DMS114 treated with DMSO at 0.1 percent for 48 hours (cell line): ENCODE data around the gene PIGU.

Source experiments
- DNase-seq: peaks from one replicate; lab custom pipeline; 2025; ENCODE audit not compliant: unreplicated experiment; lab: John Stamatoyannopoulos, UW

The PIGU gene

GRCh38 chr20:34579979-34580940 is 96.6 kb downstream of the PIGU start:
- DNase-seq = no peak

- DNase-seq = no peak
Observed at GRCh38 chr20:34579191-34579978, 97.5 kb downstream of the PIGU start.

GRCh38 chr20:34578521-34578920 is 98.4 kb downstream of the PIGU start:
- DNase-seq = no peak

GRCh38 chr20:34578025-34578424 is 98.9 kb downstream of the PIGU start:
- DNase-seq = no peak

- DNase-seq = no peak
Observed at GRCh38 chr20:34577061-34577460, 99.8 kb downstream of the PIGU start.

GRCh38 chr20:34575756-34576155 is 101.1 kb downstream of the PIGU start:
- no peak for DNase-seq

GRCh38 chr20:34575271-34575670 is 101.6 kb downstream of the PIGU start:
- DNase-seq = no peak

GRCh38 chr20:34574861-34575260 is 102.0 kb downstream of the PIGU start:
- no peak for DNase-seq

GRCh38 chr20:34574426-34574825 is 102.5 kb downstream of the PIGU start:
- DNase-seq = no peak

GRCh38 chr20:34573541-34574300 is 103.2 kb downstream of the PIGU start:
- DNase-seq = no peak

GRCh38 chr20:34571753-34572152 is 105.1 kb downstream of the PIGU start:
- DNase-seq = no peak

GRCh38 chr20:34570859-34571306 is 106.0 kb downstream of the PIGU start:
- DNase-seq = no peak

- DNase-seq = no peak
Observed at GRCh38 chr20:34569598-34569997, 107.3 kb downstream of the PIGU start.

GRCh38 chr20:34567892-34568865 is 108.7 kb downstream of the PIGU start:
- DNase-seq = no peak

- no peak for DNase-seq
Observed at GRCh38 chr20:34566978-34567891, 109.7 kb downstream of the PIGU start.

GRCh38 chr20:34564833-34565232 is 112.1 kb downstream of the PIGU start:
- no peak for DNase-seq

GRCh38 chr20:34562641-34563040 is 114.3 kb downstream of the PIGU start:
- no peak for DNase-seq

GRCh38 chr20:34561661-34562060 is 115.2 kb downstream of the PIGU start:
- DNase-seq = no peak

GRCh38 chr20:34560614-34561013 is 116.3 kb downstream of the PIGU start:
- DNase-seq = no peak
